Smooth muscle cell (in vitro differentiated cells): Measurements from ENCODE around the gene YPEL1. TPM values are rescaled to one million over a fixed set of nuclear protein-coding genes. Genes with fewer than 3 reads are reported as not detected.

Experiments used
- DNase-seq: peaks from one replicate; lab custom pipeline; 2025; ENCODE audit not compliant: unreplicated experiment; lab: John Stamatoyannopoulos, UW
- H2AFZ ChIP-seq: fragments of 200-600 bp; sonication (generic); 2 replicates; pipeline ENCODE4 v1.6.0; 2016; ENCODE audit warnings: antibody characterized with exemption, low read depth, mild to moderate bottlenecking
- H3F3A ChIP-seq: fragments of 200-600 bp; sonication (generic); 2 replicates; pipeline ENCODE4 v1.6.0; 2017; ENCODE audit warnings: antibody characterized with exemption, low read depth
- H3K27ac ChIP-seq: fragments of 200-600 bp; sonication (generic); 2 replicates; pipeline ENCODE4 v1.5.1; 2016; ENCODE audit warnings: low read depth, mild to moderate bottlenecking
- H3K27me3 ChIP-seq: fragments of 200-600 bp; sonication (generic); 2 replicates; pipeline ENCODE4 v1.6.1; 2016; ENCODE audit warnings: low read depth, mild to moderate bottlenecking
- H3K36me3 ChIP-seq: fragments of 200-600 bp; sonication (generic); 2 replicates; pipeline ENCODE4 v1.5.1; 2016; ENCODE audit warnings: low read depth
- H3K4me1 ChIP-seq: fragments of 200-600 bp; sonication (generic); 2 replicates; pipeline ENCODE4 v1.5.1; 2016; ENCODE audit warnings: low read depth
- H3K4me2 ChIP-seq: fragments of 200-600 bp; sonication (generic); 2 replicates; pipeline ENCODE4 v1.6.0; 2016; ENCODE audit warnings: mild to moderate bottlenecking
- H3K4me3 ChIP-seq: fragments of 200-600 bp; sonication (generic); 2 replicates; pipeline ENCODE4 v1.5.1; 2016; ENCODE audit warnings: mild to moderate bottlenecking
- H3K79me2 ChIP-seq: fragments of 200-600 bp; sonication (generic); 2 replicates; pipeline ENCODE4 v1.6.0; 2016; ENCODE audit warnings: low read depth, mild to moderate bottlenecking
- H3K9ac ChIP-seq: fragments of 200-600 bp; sonication (generic); 2 replicates; pipeline ENCODE4 v1.6.0; 2016; ENCODE audit warnings: low read depth
- H3K9me3 ChIP-seq: fragments of 200-600 bp; sonication (generic); replicated peaks from 2 replicates; pipeline ENCODE4 v1.5.1; 2016; ENCODE audit warnings: low read depth
- H4K20me1 ChIP-seq: fragments of 200-600 bp; sonication (generic); 2 replicates; pipeline ENCODE4 v1.6.0; 2016; ENCODE audit warnings: low read depth
- WGBS: methylation state at CpG from one replicate; pipeline ENCODE4 v1.1.7; 2016; ENCODE audit warnings: low lambda C conversion rate; 5-methylcytosine and 5-hydroxymethylcytosine counted together
- polyA plus RNA-seq: library from polyadenylated mRNA; unstranded; fragments of >200 nt; fragmentation: Nextera tagmentation; extraction: Ambion mirVana; gene quantifications from 2 replicates; pipeline ENCODE4 v1.2.1, GENCODE V29; 2016
- total RNA-seq: library from RNA; depleted of rRNA; stranded (reverse); fragments of >200 nt; gene quantifications from 2 replicates; pipeline ENCODE4 v1.2.3, GENCODE V29; 2014
- TF ChIP-seq, protein P1 (sequence below): fragments of 200-600 bp; sonication (generic); IDR thresholded peaks from 2 replicates; pipeline ENCODE4 v1.5.1; 2017; ENCODE audit warnings: borderline replicate concordance, mild to moderate bottlenecking, antibody characterized with exemption; ENCODE audit not compliant: insufficient read depth, poor library complexity, severe bottlenecking

YPEL1 gene
- 1.2 and 1.8 TPM in 2 replicates for total RNA-seq
- 4.1 TPM in 2 replicates for polyA plus RNA-seq

- Histone ChIP-seq H3K27ac (no peak within 1 kb of the TSS), H2AFZ (peak within 1 kb of the TSS; percentile 55), H3K36me3 (no peaks in the 10 kb centered on the region), H3K9me3 (no peaks in the 10 kb centered on the region), H3K27me3 (peaks cover 24% of the 10 kb centered on the region), H3K4me1 (peaks cover 13% of the 10 kb centered on the region), H3K4me3 (peak within 1 kb of the TSS; percentile 58), H3K79me2 (no peaks in the 10 kb centered on the region), H3F3A (no peaks in the 10 kb centered on the region), H4K20me1 (no peaks in the 10 kb centered on the region), H3K4me2 (peak within 1 kb of the TSS; percentile 89), H3K9ac (no peak within 1 kb of the TSS)
- DNase-seq: peak; percentile 83
- WGBS: 1% methylated on average over 27 of the region's 102 CpGs
- TF ChIP-seq, protein P1, sequence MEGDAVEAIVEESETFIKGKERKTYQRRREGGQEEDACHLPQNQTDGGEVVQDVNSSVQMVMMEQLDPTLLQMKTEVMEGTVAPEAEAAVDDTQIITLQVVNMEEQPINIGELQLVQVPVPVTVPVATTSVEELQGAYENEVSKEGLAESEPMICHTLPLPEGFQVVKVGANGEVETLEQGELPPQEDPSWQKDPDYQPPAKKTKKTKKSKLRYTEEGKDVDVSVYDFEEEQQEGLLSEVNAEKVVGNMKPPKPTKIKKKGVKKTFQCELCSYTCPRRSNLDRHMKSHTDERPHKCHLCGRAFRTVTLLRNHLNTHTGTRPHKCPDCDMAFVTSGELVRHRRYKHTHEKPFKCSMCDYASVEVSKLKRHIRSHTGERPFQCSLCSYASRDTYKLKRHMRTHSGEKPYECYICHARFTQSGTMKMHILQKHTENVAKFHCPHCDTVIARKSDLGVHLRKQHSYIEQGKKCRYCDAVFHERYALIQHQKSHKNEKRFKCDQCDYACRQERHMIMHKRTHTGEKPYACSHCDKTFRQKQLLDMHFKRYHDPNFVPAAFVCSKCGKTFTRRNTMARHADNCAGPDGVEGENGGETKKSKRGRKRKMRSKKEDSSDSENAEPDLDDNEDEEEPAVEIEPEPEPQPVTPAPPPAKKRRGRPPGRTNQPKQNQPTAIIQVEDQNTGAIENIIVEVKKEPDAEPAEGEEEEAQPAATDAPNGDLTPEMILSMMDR: no peak
Measured at GRCh38 chr22:21735200-21736083, at the start of gene YPEL1. Gene YPEL1, minus strand, starts transcription at chr22:21735794. Its CDS starts 25,050 bp downstream, at chr22:21710744.

GRCh38 chr22:21780259-21780658 is 44.7 kb upstream of the YPEL1 start:
- H3F3A ChIP-seq: no peaks in the 10 kb centered on the region
- no peak overlapping the region for H3K4me2 ChIP-seq
- 92% methylated on average over 2 of the region's 2 CpGs for WGBS
- H4K20me1 ChIP-seq: peaks cover 27% of the 10 kb centered on the region
- no peaks in the 10 kb centered on the region for H3K36me3 ChIP-seq
- DNase-seq: no peak
- no peak overlapping the region for H2AFZ ChIP-seq
- no peak overlapping the region for H3K27ac ChIP-seq
- no peaks in the 10 kb centered on the region for H3K9me3 ChIP-seq
- no peak overlapping the region for H3K9ac ChIP-seq
- H3K27me3 ChIP-seq: no peaks in the 10 kb centered on the region
- H3K79me2 ChIP-seq: no peaks in the 10 kb centered on the region
- no peak overlapping the region for H3K4me3 ChIP-seq
- H3K4me1 ChIP-seq: peaks cover 6% of the 10 kb centered on the region
- TF ChIP-seq, protein P1: no peak

DNA sequence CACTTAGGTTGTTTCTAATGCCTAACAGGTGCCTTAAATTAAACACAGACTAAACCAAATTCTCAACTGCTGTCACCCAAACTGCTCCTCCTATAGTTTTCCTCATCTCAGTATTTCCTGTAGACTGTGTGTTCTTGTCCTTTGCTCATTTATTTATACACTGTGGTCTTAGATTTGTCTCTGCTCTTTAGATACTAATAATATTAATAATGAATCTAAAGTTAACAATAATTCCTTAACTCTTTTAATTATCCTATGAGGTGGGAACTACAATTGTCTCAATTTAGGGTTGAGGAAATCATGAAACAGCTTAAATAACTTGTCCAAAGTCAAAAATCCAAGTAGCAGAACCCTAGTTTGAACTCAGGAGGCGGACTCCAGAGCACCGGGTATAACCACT is 43.9 kb upstream of the YPEL1 start:
- no peaks in the 10 kb centered on the region for H3K27me3 ChIP-seq
- no peak overlapping the region for H2AFZ ChIP-seq
- H3K9me3 ChIP-seq: no peaks in the 10 kb centered on the region
- no peak overlapping the region for H3K4me3 ChIP-seq
- H3K36me3 ChIP-seq: no peaks in the 10 kb centered on the region
- 100% methylated on average over 2 of the region's 2 CpGs for WGBS
- peak overlapping the region; percentile 45 for H3K27ac ChIP-seq
- DNase-seq: no peak
- H3K79me2 ChIP-seq: no peaks in the 10 kb centered on the region
- H3K4me2 ChIP-seq: peak overlapping the region; percentile 37
- peaks cover 33% of the 10 kb centered on the region for H4K20me1 ChIP-seq
- no peaks in the 10 kb centered on the region for H3F3A ChIP-seq
- peaks cover 6% of the 10 kb centered on the region for H3K4me1 ChIP-seq
- TF ChIP-seq, protein P1: no peak
- H3K9ac ChIP-seq: no peak overlapping the region
